Kidney epithelial cell (primary cell): ENCODE data around the gene HPCAL1. TPM values are rescaled to one million over a fixed set of nuclear protein-coding genes. Genes with fewer than 3 reads are reported as not detected.

ENCODE experiments used
- DNase-seq: peaks from one replicate; pipeline ENCODE4 v3.0.0-alpha.2; 2010; ENCODE audit warnings: low read depth
- H3K27me3 ChIP-seq: 2 replicates; pipeline ENCODE4 v1.6.0; 2011; ENCODE audit warnings: low read length; ENCODE audit not compliant: control insufficient read depth, insufficient read depth
- H3K36me3 ChIP-seq: 2 replicates; pipeline ENCODE4 v1.5.1; 2011; ENCODE audit warnings: low read length; ENCODE audit not compliant: control insufficient read depth, insufficient read depth
- H3K4me3 ChIP-seq: 2 replicates; pipeline ENCODE4 v1.5.1; 2011; ENCODE audit warnings: low read depth, mild to moderate bottlenecking, control low read depth, low read length
- CTCF ChIP-seq: IDR thresholded peaks from 2 replicates; pipeline ENCODE4 v1.5.1; 2011; ENCODE audit warnings: mild to moderate bottlenecking, moderate library complexity, low read length, control low read depth, inconsistent platforms; ENCODE audit not compliant: insufficient read depth, poor library complexity, severe bottlenecking
- total RNA-seq: library from RNA; depleted of rRNA; stranded (reverse); fragments of >200 nt; gene quantifications from 2 replicates; pipeline ENCODE4 v1.2.3, GENCODE V29; 2015

HPCAL1 gene
- total RNA-seq, 1 donor from 2014 or later = 33.7 TPM

- H3K4me3 ChIP-seq = no peak overlapping the region
- no peaks in the 10 kb centered on the region for H3K36me3 ChIP-seq
- DNase-seq = no peak
- H3K27me3 ChIP-seq = no peaks in the 10 kb centered on the region
- no peak for TF ChIP-seq CTCF
Observed at GRCh38 chr2:10372203-10372861, 69.6 kb downstream of the HPCAL1 start.

GRCh38 chr2:10372862-10373240 lies 70.1 kb downstream of the HPCAL1 start:
- Histone ChIP-seq H3K27me3 (no peaks in the 10 kb centered on the region), H3K4me3 (no peak overlapping the region), H3K36me3 (no peaks in the 10 kb centered on the region)
- no peak for TF ChIP-seq CTCF
- no peak for DNase-seq

GRCh38 chr2:10373931-10374330 lies 71.2 kb downstream of the HPCAL1 start:
- DNase-seq = no peak
- no peaks in the 10 kb centered on the region for H3K36me3 ChIP-seq
- TF ChIP-seq CTCF = no peak
- H3K27me3 ChIP-seq = no peaks in the 10 kb centered on the region
- H3K4me3 ChIP-seq = no peak overlapping the region

- no peak for TF ChIP-seq CTCF
- H3K4me3 ChIP-seq = no peak overlapping the region
Observed at GRCh38 chr2:10374362-10374943, 71.7 kb downstream of the HPCAL1 start.

GRCh38 chr2:10375570-10376281 lies 73.0 kb downstream of the HPCAL1 start:
- no peak for DNase-seq
- Histone ChIP-seq H3K27me3 (no peaks in the 10 kb centered on the region), H3K4me3 (no peak overlapping the region), H3K36me3 (no peaks in the 10 kb centered on the region)
- TF ChIP-seq CTCF = no peak

More at GRCh38 chr2:10374362-10374943, 71.7 kb downstream of the HPCAL1 start:
- no peaks in the 10 kb centered on the region for H3K27me3 ChIP-seq
- no peak for DNase-seq
- no peaks in the 10 kb centered on the region for H3K36me3 ChIP-seq
